PC-3 (cell line): ENCODE data around the gene GALNS. TPM values are rescaled to one million over a fixed set of nuclear protein-coding genes. Genes with fewer than 3 reads are reported as not detected.

Experiments used
- ATAC-seq: fragments of 200-7000 bp; cut with Tn5 transposase; 2 replicates; pipeline ENCODE4 v1.9.1; 2020; ENCODE audit warnings: mild to moderate bottlenecking, moderate library complexity
- BruUV-seq: library from RNA; stranded (reverse); fragments of 400-500 nt; replicated peaks from 2 replicates; lab custom pipeline; 2021; lab: Mats Ljungman, UMichigan
- CTCF ChIA-PET: fragments of 300-600 bp; sonication (Branson Sonifier 250); formaldehyde crosslinking; loops from one replicate; lab custom pipeline; 2022; ENCODE audit warnings: antibody characterized with exemption; lab: Charles Lee
- POLR2A ChIA-PET: fragments of 300-600 bp; sonication (Branson Sonifier 250); formaldehyde crosslinking; loops from one replicate; lab custom pipeline; 2022; ENCODE audit warnings: antibody characterized with exemption; ENCODE audit not compliant: unreplicated experiment; lab: Charles Lee
- DNase-seq: peaks from one replicate; pipeline ENCODE4 v3.0.0-alpha.2; 2015
- H2AFZ ChIP-seq: fragments of 300-600 bp; sonication (generic); 2 replicates; pipeline ENCODE4 v1.6.0; 2016; ENCODE audit warnings: antibody characterized with exemption, low read length
- H3F3A ChIP-seq: fragments of 300-600 bp; sonication (generic); one replicate; pipeline ENCODE4 v1.6.0; 2017; ENCODE audit warnings: antibody characterized with exemption, low read length, control low read depth, mild to moderate bottlenecking; ENCODE audit not compliant: unreplicated experiment
- H3K27ac ChIP-seq: fragments of 300-600 bp; sonication (generic); 2 replicates; pipeline ENCODE4 v1.5.1; 2016; ENCODE audit warnings: mild to moderate bottlenecking, low read length
- H3K27me3 ChIP-seq: fragments of 300-600 bp; sonication (generic); 2 replicates; pipeline ENCODE4 v1.6.1; 2016; ENCODE audit warnings: low read length, mixed read lengths
- H3K36me3 ChIP-seq: fragments of 300-600 bp; sonication (generic); 2 replicates; pipeline ENCODE4 v1.6.1; 2016; ENCODE audit warnings: low read depth, mixed run types, low read length, mixed read lengths
- H3K4me1 ChIP-seq: fragments of 300-600 bp; sonication (generic); 2 replicates; pipeline ENCODE4 v1.5.1; 2016; ENCODE audit warnings: low read length; ENCODE audit not compliant: insufficient read depth
- H3K4me2 ChIP-seq: fragments of 300-600 bp; sonication (generic); 2 replicates; pipeline ENCODE4 v1.6.0; 2016; ENCODE audit warnings: low read length
- H3K4me3 ChIP-seq: fragments of 300-600 bp; sonication (generic); 2 replicates; pipeline ENCODE4 v1.5.1; 2016; ENCODE audit warnings: mild to moderate bottlenecking, low read length, mixed read lengths
- H3K79me2 ChIP-seq: fragments of 300-600 bp; sonication (generic); 2 replicates; pipeline ENCODE4 v1.6.1; 2017; ENCODE audit warnings: low read length, mixed read lengths
- H3K9ac ChIP-seq: fragments of 300-600 bp; sonication (generic); 2 replicates; pipeline ENCODE4 v1.6.0; 2016; ENCODE audit warnings: mild to moderate bottlenecking, low read length
- H3K9me2 ChIP-seq: fragments of 300-600 bp; sonication (generic); replicated peaks from 2 replicates; pipeline ENCODE4 v1.6.1; 2016; ENCODE audit warnings: mixed run types, low read length, mixed read lengths
- H3K9me3 ChIP-seq: fragments of 300-600 bp; sonication (generic); 2 replicates; pipeline ENCODE4 v1.6.1; 2016; ENCODE audit warnings: low read length, mixed read lengths
- H4K20me1 ChIP-seq: fragments of 300-600 bp; sonication (generic); 2 replicates; pipeline ENCODE4 v1.6.1; 2016; ENCODE audit warnings: low read length, mixed read lengths
- EZH2 ChIP-seq: fragments of 300-600 bp; sonication (generic); IDR thresholded peaks from one replicate; pipeline ENCODE4 v1.6.1; 2017; ENCODE audit warnings: antibody characterized with exemption, mild to moderate bottlenecking, low read length; ENCODE audit not compliant: unreplicated experiment
- EZH2phosphoT487 ChIP-seq: fragments of 300-600 bp; sonication (generic); IDR thresholded peaks from 2 replicates; pipeline ENCODE4 v1.6.1; 2018; ENCODE audit warnings: mild to moderate bottlenecking, antibody characterized with exemption, low read length, borderline replicate concordance
- intact Hi-C: fragments of 100-400 bp; cut with micrococcal nuclease; formaldehyde crosslinking; loops from 2 replicates; pipeline ENCODE4 v1.9.0; 2023
- total RNA-seq: library from RNA; depleted of rRNA; stranded (reverse); fragments of >200 nt; gene quantifications from 2 replicates; pipeline ENCODE4 v1.2.3, GENCODE V29; 2014
- TF ChIP-seq, protein P1 (sequence below): fragments of 300-600 bp; sonication (generic); conservative IDR thresholded peaks from 2 replicates; pipeline ENCODE4 v1.5.1; 2017; ENCODE audit warnings: antibody characterized with exemption, low read depth, mild to moderate bottlenecking, low read length

The GALNS gene
- total RNA-seq, 1 experiment from 2014 or later: 18.3 TPM

GRCh38 chr16:88867581-88868246 is 11.0 kb upstream of the GALNS start:
- DNase-seq (no peak), ATAC-seq (no peak)
- TF ChIP-seq EZH2phosphoT487 (no peak), EZH2 (no peak)
- TF ChIP-seq, protein P1, sequence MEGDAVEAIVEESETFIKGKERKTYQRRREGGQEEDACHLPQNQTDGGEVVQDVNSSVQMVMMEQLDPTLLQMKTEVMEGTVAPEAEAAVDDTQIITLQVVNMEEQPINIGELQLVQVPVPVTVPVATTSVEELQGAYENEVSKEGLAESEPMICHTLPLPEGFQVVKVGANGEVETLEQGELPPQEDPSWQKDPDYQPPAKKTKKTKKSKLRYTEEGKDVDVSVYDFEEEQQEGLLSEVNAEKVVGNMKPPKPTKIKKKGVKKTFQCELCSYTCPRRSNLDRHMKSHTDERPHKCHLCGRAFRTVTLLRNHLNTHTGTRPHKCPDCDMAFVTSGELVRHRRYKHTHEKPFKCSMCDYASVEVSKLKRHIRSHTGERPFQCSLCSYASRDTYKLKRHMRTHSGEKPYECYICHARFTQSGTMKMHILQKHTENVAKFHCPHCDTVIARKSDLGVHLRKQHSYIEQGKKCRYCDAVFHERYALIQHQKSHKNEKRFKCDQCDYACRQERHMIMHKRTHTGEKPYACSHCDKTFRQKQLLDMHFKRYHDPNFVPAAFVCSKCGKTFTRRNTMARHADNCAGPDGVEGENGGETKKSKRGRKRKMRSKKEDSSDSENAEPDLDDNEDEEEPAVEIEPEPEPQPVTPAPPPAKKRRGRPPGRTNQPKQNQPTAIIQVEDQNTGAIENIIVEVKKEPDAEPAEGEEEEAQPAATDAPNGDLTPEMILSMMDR: no peak
- Histone ChIP-seq H2AFZ (no peak overlapping the region), H3K9me2 (no peaks in the 10 kb centered on the region), H4K20me1 (no peaks in the 10 kb centered on the region), H3K4me2 (no peak overlapping the region), H3K27me3 (no peaks in the 10 kb centered on the region), H3K4me3 (no peak overlapping the region), H3K9ac (no peak overlapping the region), H3K27ac (no peak overlapping the region), H3K4me1 (no peaks in the 10 kb centered on the region), H3K9me3 (no peaks in the 10 kb centered on the region), H3K79me2 (no peaks in the 10 kb centered on the region), H3F3A (no peaks in the 10 kb centered on the region), H3K36me3 (no peaks in the 10 kb centered on the region)
- POLR2A ChIA-PET: no interaction called here
- BruUV-seq: no TSS peak
- intact Hi-C loops: no loop called here
- CTCF ChIA-PET: no interaction called here

DNA sequence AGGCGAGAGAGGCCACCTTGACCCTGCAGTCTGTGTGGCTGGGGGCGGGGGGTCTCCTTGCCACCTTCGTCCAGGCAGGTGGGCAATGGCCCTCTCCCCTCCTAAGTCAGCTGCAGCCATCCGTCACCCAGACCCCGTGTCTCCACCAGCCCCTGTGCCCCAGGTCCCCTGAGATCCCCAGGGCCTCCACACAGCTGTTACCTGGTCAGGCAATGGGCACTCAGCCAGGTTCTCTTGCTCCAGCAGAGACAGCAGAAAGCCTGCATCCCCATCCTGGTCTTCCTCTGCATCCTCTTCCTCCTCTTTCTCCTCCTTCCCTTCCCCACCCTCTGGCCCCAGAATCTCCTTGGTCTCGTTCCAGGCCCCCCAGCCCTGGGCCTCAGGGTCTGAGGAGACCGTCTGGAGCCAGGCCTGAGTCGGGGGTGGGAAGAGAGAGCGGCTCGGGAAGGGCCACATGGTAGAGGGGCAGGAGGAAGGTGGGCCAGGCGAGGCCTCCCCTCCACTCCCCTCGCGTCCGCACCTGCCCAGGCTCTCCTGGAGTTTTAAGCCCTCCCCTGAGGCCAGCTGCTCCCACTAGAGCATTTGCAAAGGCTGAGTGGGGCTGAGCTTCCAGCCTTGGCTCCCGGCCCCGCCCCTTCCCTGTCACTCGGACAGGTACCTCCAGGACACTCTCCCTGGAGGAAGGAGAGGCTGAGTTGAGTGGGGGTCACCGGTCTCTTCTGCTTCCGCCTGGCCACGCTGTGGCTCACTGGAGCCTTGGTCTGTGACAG is 9.6 kb upstream of the GALNS start, which contains the start of gene PABPN1L:
Gene PABPN1L, minus strand, starts transcription at position 510 of the 770 bp plus-strand sequence. Its CDS starts 54 bp downstream, at position 456.
- DNase-seq (no peak), ATAC-seq (no peak)
- CTCF ChIA-PET: no interaction called here
- Histone ChIP-seq H3K4me1 (no peaks in the 10 kb centered on the region), H3K4me3 (no peak within 1 kb of the TSS), H3K27me3 (no peaks in the 10 kb centered on the region), H3K9me2 (no peaks in the 10 kb centered on the region), H4K20me1 (no peaks in the 10 kb centered on the region), H3K4me2 (no peak within 1 kb of the TSS), H3F3A (no peaks in the 10 kb centered on the region), H3K79me2 (no peaks in the 10 kb centered on the region), H3K9ac (no peak within 1 kb of the TSS), H3K27ac (no peak within 1 kb of the TSS), H3K36me3 (no peaks in the 10 kb centered on the region), H3K9me3 (no peaks in the 10 kb centered on the region), H2AFZ (no peak within 1 kb of the TSS)
- TF ChIP-seq EZH2phosphoT487 (no peak), EZH2 (no peak)
- TF ChIP-seq, protein P1: no peak
- intact Hi-C loops: no loop called here
- BruUV-seq: no TSS peak
- POLR2A ChIA-PET: no interaction called here

GRCh38 chr16:88865742-88866141 is 9.0 kb upstream of the GALNS start:
- CTCF ChIA-PET: no interaction called here
- Histone ChIP-seq H3K36me3 (no peaks in the 10 kb centered on the region), H3K27ac (no peak overlapping the region), H3F3A (no peaks in the 10 kb centered on the region), H4K20me1 (no peaks in the 10 kb centered on the region), H3K9ac (no peak overlapping the region), H3K4me1 (no peaks in the 10 kb centered on the region), H3K79me2 (no peaks in the 10 kb centered on the region), H3K9me2 (no peaks in the 10 kb centered on the region), H3K4me2 (no peak overlapping the region), H3K27me3 (no peaks in the 10 kb centered on the region), H3K4me3 (no peak overlapping the region), H3K9me3 (no peaks in the 10 kb centered on the region), H2AFZ (no peak overlapping the region)
- BruUV-seq: no TSS peak
- no peak for ATAC-seq
- intact Hi-C loops: no loop called here
- no peak for DNase-seq
- POLR2A ChIA-PET: no interaction called here
- TF ChIP-seq, protein P1: no peak
- no peak for TF ChIP-seq EZH2
- TF ChIP-seq EZH2phosphoT487: no peak
